NCI-H2196 treated with DMSO at 0.1 percent for 48 hours (cell line): Measurements from ENCODE around the gene EDEM2.
"Not testable (repeated sequence)": the region's sequence is repeated elsewhere in the genome, so short reads cannot be mapped to it uniquely, and the experiment has no call there.

ENCODE experiments used
- DNase-seq: peaks from one replicate; lab custom pipeline; 2025; ENCODE audit not compliant: unreplicated experiment; lab: John Stamatoyannopoulos, UW

EDEM2 gene

DNA sequence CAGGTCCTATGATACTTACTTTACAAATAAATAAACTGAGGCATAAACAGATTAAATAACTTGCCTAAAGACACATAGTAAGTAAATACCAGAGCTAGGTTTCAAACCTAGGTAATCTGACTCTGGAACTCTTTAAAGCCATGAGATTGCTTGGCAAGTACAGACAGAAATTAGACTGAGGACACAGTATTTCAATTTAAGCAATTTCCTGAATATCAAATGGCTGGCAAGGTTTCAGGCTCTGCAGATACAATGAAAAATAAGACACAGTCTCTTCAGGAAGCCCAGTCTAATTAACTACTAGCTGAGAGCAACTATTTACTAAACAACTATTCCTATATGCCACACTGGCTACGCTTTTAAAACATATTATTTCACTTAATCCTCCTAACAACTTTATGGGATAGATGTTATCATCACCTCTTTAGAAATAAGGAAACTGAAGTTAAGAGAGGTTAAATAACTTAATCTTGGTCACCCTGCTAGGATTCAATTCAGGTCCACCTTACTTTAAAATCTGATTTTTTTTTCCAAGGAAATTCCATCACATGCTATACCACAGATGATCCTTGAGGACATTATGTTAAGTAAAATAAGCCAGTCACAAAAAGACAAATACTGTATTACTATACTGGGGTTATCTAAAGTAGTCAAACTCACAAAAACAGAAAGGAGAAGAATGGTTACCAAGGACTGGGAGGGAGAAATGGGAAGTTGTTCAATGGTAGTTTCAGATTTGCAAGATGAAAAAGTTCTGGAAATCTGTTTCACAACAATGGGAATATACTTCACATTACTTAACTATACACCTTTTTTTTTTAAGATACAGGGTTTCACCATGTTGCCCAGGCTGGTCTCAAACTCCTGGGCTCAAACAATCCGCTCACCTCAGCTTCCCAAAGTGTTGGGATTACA lies 58.6 kb downstream of the EDEM2 start:
- peak; percentile 25 for DNase-seq

DNA sequence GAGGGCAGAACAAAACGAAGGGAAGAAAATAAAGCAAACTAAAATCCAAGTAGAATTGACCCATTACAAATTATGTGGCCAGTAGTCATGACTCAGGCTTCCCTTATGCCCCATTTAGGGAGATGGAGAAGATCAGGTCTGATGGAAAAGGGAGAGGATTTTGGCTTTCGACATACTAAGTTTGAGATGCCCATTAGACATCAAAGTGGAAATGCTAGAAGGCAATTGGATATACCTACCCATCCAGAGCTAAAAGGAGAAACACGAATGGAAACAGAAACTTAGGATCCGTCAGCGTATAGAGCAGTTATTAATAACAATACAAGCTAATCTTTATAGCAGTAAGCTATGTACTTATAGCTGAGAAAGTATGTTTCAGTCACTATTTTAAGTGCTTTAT lies 59.3 kb downstream of the EDEM2 start:
- DNase-seq, result no peak

DNA sequence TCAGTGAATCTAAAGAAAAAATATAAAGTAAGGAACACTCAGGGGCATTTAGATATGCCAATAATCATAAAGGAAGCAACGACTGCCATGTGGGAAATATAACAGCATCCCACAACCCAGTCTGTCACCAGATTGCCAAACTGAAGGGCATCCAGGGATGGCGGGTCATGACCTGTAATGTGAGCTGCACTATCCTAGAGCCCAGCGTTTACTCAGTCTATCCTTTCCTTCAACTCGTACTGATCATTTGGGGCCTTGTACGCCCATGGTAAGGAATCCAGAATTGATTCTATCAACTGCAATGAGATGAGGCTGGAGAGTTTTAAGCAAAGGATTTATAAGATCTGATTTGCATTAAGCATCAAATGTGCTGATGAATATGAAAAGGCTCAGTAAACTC lies 59.8 kb downstream of the EDEM2 start:
- no peak for DNase-seq

DNA sequence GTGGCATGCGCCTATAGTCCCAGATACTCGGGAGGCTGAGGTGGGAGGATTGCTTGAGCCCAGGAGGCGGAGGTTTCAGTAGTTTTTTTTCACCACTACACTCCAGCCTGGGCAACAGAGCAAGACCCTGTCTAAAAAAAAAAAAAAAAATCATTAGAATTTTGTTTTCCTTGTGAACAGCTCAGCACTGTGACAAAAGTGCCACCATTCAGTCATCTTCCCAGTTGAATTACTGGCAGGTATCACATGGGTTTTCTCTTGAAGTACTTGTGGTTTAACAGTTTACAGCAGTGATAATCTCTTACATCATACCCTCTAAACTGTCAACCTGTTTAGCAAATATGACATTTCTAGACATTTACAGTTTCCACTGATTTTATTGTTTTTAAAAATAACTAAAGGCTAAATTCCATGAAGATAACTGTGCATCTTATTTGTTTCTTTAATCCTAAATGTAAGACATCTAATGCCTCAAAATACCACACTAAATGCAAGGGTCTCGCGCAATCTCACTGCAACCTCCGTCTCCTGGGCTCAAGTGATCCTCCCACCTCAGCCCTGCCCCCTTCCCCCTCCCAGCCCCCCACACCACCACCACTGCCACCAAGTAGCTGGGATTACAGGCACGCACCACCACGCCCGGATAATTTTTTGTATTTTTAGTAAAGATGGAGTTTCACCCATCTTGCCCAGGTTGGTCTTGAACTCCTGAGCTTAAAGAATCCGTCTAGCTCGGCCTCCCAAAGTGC lies 61.5 kb downstream of the EDEM2 start:
- no peak for DNase-seq

DNA sequence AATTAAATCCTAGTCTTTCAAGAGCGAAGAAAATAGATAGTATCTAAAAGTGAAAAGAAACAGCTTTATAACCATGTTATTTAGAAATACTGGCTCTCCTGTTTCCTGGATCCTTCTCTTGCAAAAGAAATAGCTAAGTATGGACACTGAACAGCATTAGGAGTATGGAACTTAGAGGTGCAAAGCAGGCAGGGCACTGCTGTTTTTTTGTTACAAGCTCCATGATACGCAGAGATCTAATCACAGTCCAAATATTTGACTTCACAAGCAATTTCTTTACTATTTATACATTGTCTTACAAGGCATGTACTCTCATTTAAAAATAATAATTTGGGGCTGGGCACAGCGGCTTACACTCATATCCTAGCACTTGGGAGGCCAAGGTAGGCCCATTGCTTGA lies 62.1 kb downstream of the EDEM2 start:
- no peak for DNase-seq

DNA sequence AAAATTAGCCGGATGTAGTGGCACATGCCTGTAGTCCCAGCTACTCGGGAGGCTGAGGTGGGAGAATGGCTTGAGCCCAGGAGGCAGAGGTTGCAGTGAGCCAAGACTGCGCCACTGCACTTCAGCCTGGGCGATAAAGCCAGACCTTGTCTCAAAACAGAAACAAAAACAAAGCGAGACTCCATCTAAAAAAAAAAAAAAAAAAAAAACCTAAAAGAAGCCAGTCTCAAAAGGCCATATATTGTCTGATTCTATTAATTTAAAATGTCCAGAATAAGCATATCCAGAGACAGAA lies 66.8 kb downstream of the EDEM2 start:
- not testable (repeated sequence) for DNase-seq

DNA sequence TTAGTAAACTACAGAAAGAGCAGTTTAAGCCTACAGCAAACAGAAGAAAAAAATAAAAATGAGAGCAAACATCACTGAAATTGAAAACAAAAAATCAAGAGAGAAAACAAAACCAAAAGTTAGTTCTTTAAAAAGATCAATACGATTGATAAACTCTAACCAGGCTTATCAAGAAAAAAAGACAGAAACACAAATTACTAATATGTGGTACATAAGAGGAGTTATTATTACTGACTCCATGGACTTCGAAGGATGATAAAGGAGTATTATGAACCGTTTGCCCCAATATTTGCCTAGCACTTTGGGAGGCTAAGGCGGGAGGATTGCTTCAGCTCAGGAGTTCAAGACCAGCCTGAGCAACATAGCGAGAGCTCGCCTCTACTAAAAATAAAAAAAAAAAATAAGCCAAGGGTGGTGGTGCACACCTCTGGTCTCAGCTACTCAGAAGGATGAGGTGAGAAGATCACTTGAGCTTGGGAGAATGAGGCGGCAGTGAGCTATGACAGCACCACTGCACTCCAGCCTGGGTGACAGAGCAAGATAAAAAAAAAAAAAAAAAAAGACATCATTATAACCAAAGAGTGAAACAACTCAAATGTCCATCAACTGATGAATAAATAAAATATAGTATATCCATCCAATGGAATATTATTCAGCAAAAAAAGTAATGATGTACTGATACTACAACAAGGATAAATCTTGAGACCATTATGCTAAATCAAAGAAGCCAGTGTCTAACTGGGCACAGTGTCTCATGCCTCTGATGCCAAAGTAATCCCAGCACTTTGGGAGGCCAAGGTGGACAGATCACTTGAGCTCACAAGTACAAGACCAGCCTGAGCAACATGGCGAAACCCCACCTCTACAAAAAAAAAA lies 67.4 kb downstream of the EDEM2 start:
- DNase-seq, result no peak

DNA sequence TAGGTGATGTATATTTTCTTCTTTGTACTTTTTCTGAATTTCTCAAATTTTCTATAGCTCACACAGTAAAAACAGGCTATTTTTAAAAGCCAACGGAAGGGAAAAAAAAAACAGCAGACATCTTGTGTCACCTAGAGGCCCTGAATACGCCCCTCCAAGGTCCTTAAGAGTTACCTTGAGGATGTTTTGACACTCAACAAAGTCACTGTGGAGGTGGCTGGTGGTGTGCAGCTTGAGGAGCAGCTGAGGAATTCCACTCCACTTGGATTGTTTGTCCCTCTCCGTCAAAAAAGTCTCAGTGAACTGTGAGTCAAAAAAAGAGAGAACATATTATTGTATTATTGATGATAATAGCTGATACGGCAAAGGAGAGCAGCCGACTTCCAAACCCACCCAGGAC lies 69.3 kb downstream of the EDEM2 start:
- no peak for DNase-seq

DNA sequence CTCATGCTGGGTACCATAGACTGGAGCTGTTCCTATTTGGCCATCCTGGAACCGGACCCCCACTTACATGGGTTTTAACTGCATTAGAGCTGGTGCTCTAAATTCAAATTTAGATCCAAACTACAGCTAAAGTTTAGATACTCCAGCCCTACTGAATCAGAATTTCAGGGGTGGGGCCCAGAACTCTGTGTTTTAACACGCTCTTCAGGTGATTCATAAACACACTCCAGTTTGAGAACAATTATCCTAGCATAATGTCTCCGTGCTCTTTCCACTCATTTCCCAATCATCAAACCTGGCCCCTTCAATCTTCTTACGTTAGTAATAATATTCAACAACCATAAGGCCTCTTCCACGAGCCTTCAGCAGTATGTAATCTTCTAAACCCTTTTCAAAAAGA lies 69.8 kb downstream of the EDEM2 start:
- DNase-seq, result no peak

DNA sequence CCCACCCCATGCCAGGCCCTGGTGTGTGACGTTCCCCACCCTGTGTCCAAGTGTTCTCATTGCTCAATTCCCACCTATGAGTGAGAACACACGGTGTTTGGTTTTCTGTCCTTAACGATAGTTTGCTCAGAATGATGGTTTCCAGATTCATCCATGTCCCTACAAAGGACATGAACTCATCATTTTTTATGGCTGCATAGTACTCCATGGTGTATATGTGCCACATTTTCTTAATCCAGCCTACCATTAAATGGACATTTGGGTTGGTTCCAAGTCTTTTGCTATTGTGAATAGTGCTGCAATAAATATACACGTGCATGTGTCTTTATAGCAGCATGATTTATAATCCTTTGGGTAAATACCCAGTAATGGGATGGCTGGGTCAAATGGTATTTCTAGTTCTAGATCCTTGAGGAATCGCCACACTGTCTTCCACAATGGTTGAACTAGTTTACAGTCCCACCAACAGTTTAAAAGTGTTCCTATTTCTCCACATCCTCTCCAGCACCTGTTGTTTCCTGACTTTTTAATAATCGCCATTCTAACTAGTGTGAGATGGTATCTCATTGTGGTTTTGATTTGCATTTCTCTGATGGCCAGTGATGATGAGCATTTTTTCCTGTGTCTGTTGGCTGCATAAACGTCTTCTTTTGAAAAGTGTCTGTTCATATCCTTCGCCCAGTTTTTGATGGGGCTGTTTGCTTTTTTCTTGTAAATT lies 75.5 kb downstream of the EDEM2 start:
- DNase-seq, result not testable (repeated sequence)

DNA sequence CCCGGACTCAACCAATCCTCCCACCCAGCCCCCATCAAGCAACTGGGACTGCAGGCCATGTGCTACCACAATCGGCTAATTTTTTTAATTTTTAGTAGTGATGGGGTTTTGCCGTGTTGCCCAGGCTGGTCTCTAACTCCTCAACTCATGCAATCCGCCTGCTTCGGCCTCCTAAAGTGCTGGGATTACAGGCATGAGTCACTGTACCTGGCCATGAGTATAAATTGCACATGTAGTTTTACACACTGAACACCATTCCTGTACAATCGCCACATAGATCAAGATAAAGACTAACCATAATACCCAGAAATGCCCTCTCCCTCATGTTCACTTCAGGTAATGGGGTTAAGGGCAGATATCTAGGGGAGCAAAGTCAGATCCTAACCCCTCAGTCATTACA lies 80.9 kb downstream of the EDEM2 start:
- DNase-seq, result no peak
